Measurements from ENCODE around the gene APOE. TPM values are rescaled to one million over a fixed set of nuclear protein-coding genes. Genes with fewer than 3 reads are reported as not detected.

Gene APOE
- total RNA-seq: 813 and 5,080 TPM in 2 replicates

DNA sequence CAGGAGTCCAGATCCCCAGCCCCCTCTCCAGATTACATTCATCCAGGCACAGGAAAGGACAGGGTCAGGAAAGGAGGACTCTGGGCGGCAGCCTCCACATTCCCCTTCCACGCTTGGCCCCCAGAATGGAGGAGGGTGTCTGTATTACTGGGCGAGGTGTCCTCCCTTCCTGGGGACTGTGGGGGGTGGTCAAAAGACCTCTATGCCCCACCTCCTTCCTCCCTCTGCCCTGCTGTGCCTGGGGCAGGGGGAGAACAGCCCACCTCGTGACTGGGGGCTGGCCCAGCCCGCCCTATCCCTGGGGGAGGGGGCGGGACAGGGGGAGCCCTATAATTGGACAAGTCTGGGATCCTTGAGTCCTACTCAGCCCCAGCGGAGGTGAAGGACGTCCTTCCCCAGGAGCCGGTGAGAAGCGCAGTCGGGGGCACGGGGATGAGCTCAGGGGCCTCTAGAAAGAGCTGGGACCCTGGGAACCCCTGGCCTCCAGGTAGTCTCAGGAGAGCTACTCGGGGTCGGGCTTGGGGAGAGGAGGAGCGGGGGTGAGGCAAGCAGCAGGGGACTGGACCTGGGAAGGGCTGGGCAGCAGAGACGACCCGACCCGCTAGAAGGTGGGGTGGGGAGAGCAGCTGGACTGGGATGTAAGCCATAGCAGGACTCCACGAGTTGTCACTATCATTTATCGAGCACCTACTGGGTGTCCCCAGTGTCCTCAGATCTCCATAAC lies at the start of gene APOE:
Gene APOE (plus strand): TSS at position 360 of the 724 bp plus-strand sequence. CDS start 829 bp downstream, outside the sequence.

DNA sequence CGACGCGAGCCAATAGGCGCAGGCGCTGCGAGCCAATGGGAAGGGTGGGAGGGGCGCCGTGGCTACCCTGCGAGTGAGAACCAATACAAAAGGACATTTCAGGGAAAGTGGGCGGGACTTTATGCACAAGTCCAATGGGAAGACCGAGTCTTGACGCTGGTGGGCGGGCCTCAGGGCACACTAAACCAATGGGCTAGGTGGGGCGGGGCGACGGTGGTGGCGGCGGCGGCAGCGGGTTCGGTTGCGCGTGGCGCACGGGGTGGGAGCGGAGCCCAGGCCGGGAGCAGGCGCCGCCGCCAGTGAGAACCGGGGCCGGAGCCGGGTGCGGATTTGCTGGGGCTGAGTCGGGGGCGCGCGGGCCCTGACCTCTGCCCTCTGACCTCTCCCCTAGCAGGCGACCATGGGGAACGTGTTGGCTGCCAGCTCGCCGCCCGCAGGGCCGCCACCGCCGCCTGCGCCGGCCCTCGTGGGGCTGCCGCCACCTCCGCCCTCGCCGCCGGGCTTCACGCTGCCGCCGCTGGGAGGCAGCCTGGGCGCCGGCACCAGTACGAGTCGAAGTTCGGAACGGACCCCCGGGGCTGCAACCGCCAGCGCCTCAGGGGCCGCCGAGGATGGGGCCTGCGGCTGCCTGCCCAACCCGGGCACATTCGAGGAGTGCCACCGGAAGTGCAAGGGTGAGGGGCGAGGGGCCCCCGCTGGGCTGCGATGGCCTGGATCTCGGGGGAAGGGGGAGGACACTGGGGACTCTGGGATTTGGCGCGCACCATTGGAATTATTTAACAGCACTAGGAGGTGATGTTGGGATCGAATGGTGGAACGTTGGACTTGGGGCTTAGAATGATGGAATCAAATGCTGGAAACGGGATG lies 14.3 kb upstream of the APOE start, which contains the start of gene TOMM40:
Gene TOMM40 (plus strand): TSS at position 239 of the 867 bp plus-strand sequence. CDS start 162 bp downstream, at position 401.

DNA sequence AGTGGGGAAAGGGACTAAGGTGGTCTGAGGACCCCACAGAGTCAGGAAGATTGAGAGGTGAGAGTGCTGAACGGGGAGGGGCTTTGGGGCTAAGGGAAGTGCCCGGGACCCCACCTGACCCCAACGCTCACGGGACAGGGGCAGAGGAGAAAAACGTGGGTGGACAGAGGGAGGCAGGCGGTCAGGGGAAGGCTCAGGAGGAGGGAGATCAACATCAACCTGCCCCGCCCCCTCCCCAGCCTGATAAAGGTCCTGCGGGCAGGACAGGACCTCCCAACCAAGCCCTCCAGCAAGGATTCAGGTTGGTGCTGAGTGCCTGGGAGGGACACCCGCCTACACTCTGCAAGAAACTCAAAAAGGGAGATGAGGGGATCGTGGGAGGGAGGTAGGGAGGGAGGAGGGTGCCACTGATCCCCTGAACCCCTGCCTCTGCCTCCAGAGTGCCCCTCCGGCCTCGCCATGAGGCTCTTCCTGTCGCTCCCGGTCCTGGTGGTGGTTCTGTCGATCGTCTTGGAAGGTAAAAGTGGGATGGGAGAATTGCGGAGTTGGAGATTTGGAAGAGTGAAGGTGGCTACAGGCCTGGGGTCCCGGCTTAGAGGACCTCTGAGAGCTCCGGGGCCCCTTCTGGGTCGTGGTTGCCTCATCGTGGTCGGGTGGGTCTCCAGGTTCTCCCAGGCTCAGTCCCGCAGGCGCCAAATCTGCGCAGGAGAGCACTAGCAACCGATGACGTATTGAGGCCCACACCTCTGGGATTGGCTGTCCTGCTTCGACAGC lies 9.0 kb downstream of the APOE start, which contains the start of gene APOC1:
Gene APOC1 (plus strand): TSS at position 176 of the 774 bp plus-strand sequence. CDS start 284 bp downstream, at position 460.

DNA sequence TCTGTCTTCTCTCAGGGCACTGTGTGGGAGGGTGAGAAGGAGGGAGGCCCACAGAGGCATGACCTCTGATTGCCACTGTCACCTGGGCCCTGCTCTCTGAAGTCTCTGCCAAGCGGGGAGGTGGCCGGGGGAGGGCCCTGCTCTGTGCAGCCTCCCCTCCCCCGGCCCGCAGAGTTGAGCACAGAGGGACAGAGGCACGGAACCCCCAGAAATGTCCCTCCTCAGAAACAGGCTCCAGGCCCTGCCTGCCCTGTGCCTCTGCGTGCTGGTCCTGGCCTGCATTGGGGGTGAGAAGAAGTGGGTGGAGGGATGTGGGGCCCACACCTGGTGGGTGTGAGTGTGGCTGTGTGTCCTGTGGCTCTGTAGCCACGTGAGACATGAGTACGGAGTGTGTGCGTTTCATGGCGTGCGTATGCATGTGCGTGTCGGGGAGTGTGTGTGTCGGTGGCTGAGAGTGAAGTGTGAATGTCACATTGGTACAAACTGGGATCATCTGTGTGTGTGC lies 36.5 kb downstream of the APOE start, which contains the start of gene APOC4:
Gene APOC4 (plus strand): TSS at position 171 of the 505 bp plus-strand sequence. CDS start 41 bp downstream, at position 212.

DNA sequence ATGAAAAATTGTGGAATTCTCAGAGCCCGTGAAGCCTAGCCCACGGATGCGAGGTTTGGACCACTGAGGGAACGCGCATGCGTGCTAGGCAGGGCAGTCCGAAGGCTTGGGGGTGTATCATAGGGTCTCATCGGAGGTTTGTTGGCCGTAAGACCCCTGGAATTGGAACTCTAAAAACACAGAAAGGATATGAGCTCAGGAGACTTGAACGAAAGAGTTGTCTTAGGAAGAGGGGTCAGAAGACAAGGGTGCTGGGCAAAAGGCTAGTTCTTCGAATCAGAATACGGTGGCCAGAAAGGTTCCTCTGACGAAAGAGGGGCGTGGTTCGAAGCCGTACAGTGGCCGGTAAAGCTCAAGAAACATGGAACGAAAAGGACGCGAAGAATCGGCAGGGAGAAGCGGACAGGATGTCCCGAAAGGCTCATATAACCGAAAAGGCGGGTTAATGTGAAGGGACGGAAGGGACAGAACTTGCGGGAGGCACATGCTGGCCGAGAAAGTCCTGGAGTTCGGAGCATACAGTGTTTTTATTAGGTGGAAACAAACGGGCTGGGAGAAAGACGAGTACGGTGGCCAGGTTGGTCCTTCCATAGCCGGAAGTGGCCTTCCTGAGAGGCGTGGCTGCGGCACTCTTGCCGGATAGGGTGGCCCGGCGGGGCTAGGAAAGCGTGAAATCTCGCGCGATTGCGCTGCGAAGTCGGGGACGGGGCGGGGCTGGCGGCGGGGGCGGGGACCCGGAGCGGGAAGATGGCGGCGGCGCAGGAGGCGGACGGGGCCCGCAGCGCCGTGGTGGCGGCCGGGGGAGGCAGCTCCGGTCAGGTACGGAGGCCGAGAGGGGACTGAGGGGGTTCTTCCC lies 49.3 kb downstream of the APOE start, which contains the start of gene CLPTM1:
Gene CLPTM1 (plus strand): TSS at position 732 of the 856 bp plus-strand sequence. CDS start 16 bp downstream, at position 748.

Other genes with a start within 250 kb of the APOE start
- gene CEACAM19, start 234.3 kb upstream of the APOE start, total RNA-seq: 1.3 and 1.4 TPM in 2 replicates
- gene CEACAM16, start 206.6 kb upstream of the APOE start, total RNA-seq: not detected in 2 replicates
- 21.8 and 31.9 TPM in 2 replicates for gene BCL3, start 157.1 kb upstream of the APOE start, total RNA-seq
- not detected in 2 replicates for gene CBLC, start 127.9 kb upstream of the APOE start, total RNA-seq
- 20.6 and 29.3 TPM in 2 replicates for gene BCAM, start 96.7 kb upstream of the APOE start, total RNA-seq
- gene NECTIN2, start 59.5 kb upstream of the APOE start, total RNA-seq: 76.9 and 163 TPM in 2 replicates
- gene TOMM40, start 14.5 kb upstream of the APOE start, total RNA-seq: 47.9 and 51.1 TPM in 2 replicates
- 14.1 and 28.8 TPM in 2 replicates for gene APOC1, start 8.8 kb downstream of the APOE start, total RNA-seq
- not detected in 2 replicates for gene APOC4, start 36.4 kb downstream of the APOE start, total RNA-seq
- not detected in 2 replicates for gene APOC2, start 40.3 kb downstream of the APOE start, total RNA-seq
- gene CLPTM1, start 49.6 kb downstream of the APOE start, total RNA-seq: 57.9 and 59.5 TPM in 2 replicates
- gene RELB, start 95.7 kb downstream of the APOE start, total RNA-seq: 8.0 and 12.3 TPM in 2 replicates
- 38.4 and 39.7 TPM in 2 replicates for gene CLASRP, start 133.2 kb downstream of the APOE start, total RNA-seq
- 0.70 and 3.1 TPM in 2 replicates for gene ZNF296, start 170.7 kb downstream of the APOE start, total RNA-seq
- 21.4 and 25.3 TPM in 2 replicates for gene GEMIN7, start 173.5 kb downstream of the APOE start, total RNA-seq
- gene PPP1R37, start 187.4 kb downstream of the APOE start, total RNA-seq: 28.3 and 46.7 TPM in 2 replicates

All from pericardium fibroblast (primary cell).